Measurements from ENCODE around the gene ASAP2.

ASAP2 gene

DNA sequence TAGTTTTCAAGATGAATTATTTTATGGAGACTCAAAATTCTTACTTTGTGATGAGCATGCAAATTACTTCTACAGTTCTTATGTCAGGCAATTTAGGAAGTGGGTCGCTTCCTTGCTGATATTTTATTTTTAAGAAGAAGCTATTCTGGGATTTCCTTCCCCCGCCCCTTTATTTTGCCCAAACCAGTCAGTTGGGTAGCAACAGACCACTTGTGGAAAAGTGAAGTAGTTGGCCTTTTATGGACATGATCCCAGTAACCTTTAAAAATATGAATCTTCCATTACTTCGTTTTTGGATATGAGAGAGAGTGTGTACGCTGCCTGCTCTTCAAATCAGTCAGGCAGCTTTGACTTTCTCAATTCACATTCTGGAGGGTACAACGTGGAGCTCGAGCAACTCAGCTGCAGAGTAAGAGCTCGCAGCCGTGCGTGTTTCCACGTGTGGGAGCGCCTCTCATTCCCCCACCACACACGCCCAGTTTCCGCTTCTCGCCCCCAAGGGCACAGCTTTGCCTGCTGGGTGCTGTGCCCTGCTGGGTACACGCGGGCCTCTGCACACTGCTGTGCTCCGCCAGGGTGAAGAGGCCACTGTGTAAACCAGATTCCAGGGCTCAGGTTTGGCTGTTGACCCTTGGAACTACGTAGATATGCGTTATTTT, 124.1 kb downstream of the ASAP2 start:
- peak; percentile 43 for DNase-seq

DNA sequence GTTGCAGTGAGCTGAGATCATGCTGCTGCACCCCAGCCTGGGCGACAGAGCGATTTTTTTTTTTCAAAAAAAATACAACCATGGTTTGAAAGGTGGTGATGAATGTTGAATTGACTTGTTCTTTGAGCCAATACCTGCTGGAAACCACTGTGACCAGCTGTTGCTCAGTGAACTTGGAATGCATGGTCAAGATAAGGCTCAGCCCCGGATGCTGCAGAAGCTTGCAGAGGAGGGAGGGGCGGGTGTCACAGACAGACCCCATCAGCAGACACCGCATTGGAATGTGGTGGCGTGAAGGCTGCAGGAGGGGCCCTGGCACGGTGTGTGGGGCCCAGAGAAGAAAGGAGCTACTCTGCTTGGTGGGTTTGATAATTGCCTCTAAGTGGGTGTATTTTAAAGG, 125.1 kb downstream of the ASAP2 start:
- no peak for DNase-seq

DNA sequence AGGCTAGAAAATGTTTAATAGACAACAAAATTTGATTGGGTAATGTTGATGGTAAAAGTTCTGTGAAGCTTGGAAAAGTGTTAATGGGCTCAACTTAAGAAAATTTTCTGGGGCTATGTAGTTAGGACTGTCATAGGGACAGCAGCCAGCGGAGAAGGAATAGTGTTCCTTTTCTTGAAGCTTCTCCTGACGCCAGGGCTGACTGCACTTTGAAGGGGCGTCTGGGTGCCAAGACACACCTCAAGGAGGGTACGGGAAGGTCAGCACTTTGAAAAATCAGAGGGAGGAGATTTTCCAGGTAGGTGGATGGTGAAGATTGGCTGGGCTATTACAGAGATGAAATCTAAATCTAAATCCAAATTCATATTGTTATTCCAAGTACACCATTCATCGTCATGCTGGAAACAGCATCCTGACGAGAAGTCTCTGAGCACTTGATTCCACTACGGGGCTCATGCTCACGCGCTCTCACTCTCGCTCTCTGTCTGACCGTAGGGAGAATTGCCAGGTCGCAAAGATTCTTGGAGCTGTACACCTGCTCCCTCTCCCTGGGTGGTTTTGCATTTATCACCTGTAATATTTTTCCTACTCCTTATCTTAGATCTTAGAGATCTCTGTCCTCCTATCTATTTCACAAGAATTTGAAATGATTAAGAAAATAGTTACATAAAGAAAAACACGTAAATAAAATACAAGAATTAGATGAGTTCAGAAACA, 125.7 kb downstream of the ASAP2 start:
- DNase-seq, result no peak

DNA sequence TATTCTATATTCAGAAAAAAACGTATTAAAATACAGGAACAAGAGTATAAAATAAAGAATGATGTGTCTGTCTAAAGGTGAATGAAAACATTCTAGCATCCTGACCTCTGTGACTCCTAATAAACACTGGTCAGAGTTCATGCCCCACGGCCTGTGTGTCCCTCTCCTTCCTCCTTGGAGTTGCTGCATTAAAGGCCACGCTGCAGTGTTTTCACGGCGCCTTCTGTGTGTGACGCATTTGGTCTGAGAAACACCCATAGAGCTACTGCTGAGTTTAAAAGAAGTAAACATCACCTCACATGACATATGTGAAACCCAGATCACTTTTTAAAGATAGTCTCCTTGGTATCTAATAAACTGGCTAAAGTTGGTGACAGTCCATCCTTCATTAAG, 126.2 kb downstream of the ASAP2 start:
- DNase-seq, result no peak

DNA sequence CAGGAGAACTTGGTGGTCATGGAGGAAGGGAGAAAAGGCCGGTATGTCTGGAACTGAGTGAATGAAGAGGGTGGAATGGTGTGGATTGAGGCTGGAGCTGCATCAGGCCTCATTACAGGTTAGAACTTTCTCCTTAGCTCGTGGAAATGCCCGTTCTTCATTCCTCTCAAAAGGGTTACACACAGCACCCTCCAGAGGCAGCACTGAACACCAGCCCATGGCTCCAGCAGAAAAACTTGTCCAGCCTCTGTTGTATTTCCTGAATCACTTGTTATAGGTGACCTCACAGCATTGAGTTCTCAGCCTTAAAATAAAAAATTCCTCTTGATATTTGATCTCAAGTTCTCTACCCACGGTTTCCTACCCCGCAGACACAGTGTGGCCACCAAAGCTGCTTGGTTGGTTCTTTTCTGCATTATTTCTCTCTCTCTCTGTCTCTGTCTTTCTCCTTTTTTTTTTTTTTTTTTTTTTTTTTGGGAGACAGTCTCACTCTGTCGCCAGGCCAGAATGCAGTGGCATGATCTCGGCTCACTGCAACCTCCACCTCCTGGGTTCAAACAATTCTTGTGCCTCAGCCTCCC, 127.1 kb downstream of the ASAP2 start:
- DNase-seq, result peak; percentile 57

DNA sequence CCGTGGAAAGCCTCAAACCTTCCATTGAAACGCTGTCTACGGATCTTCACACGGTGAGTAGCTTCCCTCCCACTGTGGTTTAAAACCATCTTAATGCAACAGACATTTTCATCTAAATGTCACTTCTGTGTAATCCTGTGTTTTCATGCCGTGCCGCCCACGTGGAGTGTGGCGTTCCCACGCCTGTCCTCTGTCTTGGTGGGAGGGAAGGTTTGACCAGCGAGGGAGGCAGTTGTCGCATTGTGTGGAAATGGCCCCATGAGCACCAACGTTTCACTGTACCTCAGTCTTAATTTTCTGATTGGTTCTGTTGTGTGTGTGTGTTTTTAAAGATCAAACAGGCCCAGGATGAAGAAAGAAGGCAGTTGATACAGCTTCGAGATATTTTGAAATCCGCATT, 128.1 kb downstream of the ASAP2 start:
- no peak for DNase-seq

DNA sequence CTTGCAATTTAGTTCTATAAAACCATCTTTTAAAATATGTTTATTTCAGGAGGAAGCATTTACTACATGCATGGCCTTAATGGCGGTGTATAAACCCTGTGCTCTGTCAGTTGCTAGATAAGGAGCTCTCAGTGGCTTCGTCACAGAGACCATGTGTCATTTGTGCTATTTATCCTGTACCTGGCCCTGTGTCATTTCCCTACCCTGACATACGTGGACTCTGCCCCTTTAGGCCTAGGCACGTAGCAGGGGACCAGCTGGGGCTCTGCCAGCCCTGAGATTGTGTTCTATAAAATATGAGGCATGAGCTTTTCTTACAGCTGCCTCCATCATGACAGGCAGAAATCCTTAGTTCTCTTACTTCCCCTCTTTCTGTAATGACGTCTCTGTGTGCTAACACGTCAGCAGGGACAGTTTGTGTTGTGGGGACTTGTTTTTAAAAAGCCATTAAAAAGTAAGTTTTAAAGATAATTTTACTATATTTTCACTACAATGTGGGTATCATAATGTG, 128.8 kb downstream of the ASAP2 start:
- DNase-seq, result peak; percentile 7

DNA sequence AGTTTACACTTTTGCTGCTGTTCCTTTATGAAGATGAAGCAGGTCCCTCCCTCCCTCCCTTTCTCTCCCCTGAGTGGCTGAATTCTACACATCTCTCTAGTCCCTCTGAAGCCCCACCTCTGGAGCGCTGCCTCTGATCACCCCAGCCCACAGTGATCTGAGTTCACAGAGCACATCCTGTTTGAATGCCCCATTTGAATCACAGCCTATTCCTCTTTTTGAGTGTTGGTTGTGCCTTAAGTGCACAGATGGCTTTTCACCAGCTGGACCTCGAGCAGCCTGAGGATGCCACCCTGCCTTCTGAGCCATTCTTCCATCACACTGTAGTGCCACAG, 129.6 kb downstream of the ASAP2 start:
- no peak for DNase-seq

DNA sequence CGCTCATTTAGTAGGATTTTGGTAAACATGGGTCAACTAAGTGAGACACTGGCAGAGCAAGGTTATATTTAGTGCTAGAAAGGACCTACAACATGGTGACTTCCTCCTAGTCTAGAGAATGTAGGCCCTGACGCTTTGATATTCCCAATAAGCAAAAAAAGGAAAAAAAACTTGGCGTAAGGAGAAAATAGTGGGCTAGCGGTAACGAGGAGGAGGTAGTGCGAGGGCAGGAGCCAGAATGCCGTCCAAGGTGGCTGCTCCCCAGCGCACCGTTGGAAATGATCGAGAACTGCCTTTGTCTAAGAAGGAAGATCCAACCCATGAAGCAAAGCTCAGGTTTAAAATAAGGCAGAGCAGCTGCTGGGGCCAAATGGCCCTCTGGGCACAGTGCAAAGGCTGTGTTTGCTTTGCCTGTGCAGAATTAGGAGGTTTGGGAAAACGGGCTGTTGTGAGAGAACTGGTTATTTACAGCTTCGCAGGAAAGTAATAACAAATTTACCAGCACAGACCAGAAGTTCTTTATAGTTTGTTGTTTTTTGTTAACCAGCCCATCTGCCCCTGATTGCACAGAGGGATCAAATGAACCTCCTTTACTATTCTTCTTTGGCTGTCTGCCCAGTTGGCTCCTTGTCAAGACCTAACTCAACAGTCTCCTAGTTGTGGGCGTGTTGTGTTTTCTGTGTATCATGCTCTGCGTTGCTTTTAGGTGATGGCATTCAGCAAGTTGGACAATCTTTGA, 130.1 kb downstream of the ASAP2 start:
- DNase-seq, result no peak

DNA sequence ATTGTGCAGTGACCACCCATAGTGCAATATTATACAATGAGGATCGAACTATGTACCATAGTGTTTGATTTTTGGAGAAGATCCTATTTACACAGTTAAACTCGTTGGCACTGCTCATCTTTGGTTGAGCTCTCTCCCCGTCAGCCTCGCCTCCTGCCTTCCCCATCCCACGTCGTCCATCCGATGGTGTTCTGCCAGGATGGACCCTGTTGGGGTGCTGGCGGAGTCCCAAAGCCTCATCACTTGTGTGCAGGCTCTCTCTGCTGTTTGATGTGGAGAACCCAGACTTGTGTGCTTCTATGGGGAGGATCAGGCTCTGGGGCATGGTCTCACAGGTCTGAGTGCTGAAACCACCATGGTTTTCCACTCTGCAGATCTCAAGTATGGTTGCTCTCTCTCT, 131.3 kb downstream of the ASAP2 start:
- DNase-seq, result no peak

DNA sequence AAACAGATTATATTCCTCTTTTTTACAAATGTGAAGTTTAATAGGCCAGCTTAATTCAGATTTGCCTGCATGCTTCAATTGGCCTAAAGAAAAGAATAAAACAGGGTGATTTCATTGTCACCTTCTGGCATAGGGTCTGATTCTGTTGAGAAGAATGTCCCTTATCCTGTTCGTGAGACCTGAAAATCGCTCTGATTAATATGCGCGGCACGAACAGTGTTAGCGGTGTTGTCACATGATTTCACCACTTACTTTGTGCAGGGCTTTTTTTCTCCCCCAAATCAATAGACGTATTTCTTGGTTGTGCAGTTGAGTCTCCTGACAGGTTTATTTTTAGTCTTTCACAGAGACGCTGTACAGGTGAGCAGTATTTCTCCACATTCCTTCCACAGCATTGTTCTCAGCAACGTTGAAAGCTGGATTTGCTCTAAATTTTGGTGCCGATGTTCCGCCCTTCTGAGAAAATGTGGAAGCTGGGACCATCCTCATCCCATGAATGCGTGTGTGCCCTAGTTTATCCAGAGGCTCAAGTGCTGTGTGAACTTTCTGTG, 134.8 kb downstream of the ASAP2 start:
- no peak for DNase-seq

DNA sequence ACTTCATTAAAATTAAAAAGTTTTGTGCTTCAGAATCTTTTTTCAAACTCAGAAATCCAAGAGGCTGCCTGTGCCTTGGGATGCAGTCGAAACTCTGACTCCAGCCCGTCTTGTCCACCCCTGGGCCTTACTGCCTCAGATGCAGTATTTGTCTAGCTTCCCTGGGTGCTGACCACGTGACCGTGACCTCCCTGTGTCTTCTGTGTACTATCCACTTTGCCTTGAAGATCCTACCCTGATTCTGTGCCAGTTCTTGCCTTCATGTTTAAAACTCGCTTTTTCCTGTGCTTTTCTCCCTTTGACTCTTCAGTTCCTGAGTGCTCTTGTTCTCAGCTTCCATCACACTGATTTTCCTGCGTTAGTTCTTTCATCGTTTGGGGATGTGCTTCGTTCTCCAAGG, 136.0 kb downstream of the ASAP2 start:
- DNase-seq, result no peak

DNA sequence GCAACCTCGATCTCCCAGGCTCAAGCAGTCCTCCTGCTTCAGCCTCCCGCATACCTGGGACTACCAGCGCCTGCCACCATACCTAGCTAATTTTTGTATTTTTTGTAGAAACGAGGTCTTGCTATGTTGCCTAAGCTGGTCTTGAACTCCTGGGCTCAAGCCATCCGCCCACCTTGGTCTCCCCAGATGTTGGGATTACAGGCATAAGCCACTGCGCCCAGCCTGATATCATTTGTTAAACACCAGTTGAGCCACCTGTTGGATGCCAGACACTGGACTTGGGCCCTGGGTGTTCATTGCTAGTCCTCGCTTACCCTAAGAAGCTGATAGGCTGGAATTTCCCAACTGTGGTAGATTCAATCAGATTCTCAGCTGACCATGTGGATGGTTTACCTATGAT, 136.9 kb downstream of the ASAP2 start:
- no peak for DNase-seq

DNA sequence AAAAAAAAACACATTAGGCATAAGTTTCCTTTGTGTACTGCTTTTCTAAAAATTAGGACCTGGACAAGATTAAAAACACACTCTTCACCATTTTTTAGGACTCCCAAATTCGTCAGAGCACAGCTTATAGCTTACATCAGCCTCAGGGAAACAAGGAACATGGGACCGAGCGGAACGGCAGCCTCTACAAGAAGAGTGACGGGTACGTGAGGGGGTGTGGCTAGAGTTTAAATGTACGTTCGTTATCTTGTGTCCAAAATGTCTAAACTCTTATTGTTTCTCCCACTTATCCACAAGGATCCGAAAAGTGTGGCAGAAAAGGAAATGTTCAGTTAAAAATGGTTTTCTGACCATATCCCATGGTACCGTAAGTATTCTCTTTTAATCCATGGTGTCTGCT, 137.8 kb downstream of the ASAP2 start:
- DNase-seq, result no peak

DNA sequence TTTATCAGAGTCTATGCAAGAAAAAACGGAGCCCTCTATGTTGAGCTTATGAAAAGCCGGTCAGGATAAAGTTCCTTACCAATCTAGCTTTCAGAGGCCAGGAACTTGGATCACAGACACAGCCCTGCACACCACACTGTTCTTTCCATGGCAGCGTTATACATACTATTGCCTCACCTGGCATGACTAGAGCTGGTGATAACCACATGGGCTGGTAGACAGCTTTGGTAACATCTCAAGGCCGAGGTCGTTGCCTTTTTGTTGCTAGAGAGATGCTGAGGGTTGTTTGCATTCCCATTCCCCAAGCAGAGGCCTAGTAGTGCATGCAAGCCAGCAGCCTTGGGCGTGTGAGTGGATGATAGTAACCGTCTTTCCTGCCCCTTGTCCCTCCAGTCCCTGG, 138.7 kb downstream of the ASAP2 start:
- no peak for DNase-seq

DNA sequence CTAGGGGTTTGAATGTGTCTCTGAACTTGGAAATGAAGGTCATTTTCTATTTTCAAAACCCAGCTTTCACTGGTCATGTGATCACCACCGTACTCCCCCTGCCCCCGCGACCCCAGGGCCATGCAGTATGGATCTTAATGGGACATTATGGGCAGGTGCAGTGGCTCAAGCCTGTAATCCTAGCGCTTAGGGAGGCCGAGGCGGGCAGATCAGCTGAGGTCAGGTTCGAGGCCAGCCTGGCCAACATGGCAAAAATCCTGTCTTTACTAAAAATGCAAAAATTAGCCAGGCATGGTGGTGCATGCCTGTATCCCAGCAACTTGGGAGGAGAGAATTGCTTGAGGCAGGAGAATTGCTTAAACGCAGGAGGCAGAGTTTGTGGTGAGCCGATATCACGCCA, 139.4 kb downstream of the ASAP2 start:
- DNase-seq, result no peak

DNA sequence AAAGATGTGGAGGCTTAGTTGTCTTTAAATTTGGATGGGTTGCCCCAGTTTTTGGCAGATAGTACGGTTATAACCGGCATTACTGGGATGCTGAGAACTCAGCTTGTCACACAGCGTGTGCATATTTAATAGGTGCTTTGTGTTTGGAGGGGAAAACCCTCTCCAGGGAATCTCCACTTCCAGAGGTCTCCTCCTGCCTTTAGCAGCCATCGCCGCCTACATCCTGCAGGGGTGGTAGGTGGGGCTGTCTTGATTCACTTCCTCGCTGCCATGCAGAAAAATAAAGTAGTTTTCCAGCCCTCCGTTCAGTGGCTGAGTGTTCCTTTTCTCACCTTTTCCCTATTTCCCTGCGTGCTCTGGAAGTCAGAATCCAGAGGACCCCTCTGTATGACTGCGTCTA, 140.3 kb downstream of the ASAP2 start:
- DNase-seq, result no peak

DNA sequence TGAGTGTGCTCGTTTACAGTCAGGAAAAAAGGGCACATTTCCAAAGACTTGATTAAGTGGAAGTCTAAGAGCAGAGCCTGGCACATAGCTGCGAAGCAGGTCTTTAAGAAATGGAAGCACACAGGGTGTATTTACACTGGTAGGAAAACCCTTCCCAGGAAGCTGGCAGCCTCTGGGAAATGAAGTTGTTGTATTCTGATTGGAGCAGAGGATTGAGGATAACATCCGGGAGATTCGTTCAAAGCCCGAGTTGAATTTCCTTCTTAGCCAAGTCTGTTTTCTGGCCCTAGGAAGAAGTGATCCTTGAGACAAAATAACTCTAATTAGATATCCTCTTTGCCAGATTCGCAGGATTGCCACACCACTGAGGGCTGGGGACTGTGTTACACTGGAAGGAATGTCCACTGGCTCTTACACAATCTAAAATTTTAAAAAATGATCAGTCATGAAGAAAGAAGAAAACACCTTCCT, 140.8 kb downstream of the ASAP2 start:
- DNase-seq, result no peak

DNA sequence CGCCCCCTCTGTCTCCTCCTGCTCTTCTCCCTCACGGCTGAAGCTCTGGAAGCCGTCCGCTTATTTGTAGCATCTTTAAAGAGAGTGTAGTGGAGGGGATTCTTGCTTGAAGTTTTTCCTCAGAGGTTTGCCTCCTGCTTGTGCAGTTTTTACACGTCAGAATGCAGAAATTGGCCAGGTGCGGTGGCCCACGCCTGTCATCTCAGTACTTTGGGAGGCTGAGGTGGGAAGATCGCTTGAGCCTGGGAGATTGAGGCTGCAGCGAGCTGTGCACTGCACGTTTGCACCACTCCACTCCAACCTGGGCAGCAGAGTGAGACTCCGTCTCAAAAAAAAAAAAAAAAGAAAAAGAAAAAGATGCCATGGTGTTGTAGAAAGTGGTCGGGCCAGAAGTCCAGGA, 147.7 kb downstream of the ASAP2 start:
- no peak for DNase-seq

DNA sequence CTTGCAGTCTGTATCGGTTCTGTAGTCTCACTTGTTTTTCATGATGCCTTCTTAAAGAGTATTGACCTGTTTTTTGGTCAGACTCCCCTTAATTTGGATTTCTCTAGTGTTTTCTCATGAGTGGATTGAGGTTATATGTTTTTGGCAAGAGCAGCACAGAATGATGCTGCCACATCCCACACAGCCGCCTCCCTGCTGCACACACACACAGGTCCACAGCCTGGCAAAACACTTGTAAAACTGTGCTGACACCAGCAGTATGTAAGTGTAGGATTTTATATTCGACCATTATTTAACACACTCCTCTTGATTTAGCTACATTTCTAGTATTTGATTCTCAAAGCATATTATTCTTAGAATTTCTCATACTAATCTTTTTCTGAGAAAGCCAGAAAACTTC, 148.7 kb downstream of the ASAP2 start:
- DNase-seq, result no peak

DNA sequence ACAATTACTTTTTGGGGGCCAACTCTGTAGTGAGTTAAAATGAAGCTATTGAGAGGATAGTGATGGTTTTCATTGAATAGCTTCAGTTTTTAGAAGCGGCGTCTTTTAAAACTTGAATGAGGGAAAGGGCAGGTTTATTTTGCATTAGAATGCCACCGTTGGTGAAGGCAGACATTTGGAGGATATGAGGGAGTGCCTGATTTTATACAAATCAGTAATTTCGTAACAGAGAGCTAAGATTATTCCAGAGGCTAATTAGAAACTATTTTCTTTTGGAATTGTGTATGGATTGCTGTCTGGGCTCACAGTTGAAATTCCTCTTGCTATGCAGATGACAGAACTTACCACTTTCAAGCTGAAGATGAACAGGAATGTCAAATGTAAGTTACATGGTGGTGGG, 149.1 kb downstream of the ASAP2 start:
- no peak for DNase-seq

DNA sequence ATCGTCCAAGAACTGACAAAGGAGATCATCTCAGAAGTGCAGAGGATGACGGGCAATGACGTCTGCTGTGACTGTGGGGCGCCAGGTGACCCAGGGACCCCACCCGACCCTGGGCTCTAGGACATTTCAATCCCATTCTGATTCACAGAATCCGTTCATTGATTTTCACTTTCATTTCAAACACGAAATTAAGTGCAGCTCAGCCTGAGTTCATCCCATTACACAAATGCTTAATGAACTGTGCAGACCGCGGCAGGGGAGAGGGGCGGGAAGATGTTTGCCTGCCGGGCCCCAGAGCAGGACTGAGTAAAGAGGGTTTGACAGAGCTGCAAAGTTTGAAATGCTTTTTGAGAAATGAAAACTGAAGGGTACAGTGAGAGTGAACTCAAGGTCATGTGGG, 149.6 kb downstream of the ASAP2 start:
- no peak for DNase-seq

DNA sequence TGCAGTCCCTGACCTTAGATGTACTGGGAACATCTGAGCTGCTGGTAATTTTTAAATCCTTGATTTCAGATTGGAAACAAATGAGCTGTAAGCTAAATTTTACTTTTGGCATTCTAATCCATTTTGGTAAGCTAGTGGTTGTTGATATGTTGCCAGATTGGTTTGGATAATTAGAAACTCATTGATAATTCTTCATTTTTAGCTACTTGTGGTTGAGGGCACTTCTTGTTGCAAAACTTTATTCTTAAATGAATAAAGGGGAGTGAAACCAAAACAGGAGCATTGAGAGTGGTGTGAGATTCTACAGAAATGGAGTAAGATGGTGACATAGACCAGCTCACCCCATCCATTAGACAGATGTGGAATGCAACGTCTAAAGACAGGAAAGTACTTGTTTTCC, 152.2 kb downstream of the ASAP2 start:
- DNase-seq, result no peak

Measured in GDM1 (cell line).